GM19240 (cell line): ENCODE data around the gene SDK1.

ENCODE experiments used
- DNase-seq: peaks from one replicate; pipeline ENCODE4 v3.0.0; 2011; ENCODE audit warnings: low spot score; ENCODE audit not compliant: insufficient read length

The SDK1 gene

GRCh38 chr7:4169455-4169854 is 868.4 kb downstream of the SDK1 start:
- DNase-seq = no peak

GRCh38 chr7:4170997-4171786 is 870.1 kb downstream of the SDK1 start:
- DNase-seq = no peak

GRCh38 chr7:4172883-4173282 is 871.8 kb downstream of the SDK1 start:
- DNase-seq = no peak

- DNase-seq = no peak
Measured at GRCh38 chr7:4173615-4174014, 872.6 kb downstream of the SDK1 start.

GRCh38 chr7:4174016-4174415 is 873.0 kb downstream of the SDK1 start:
- DNase-seq = no peak

- DNase-seq = no peak
Measured at GRCh38 chr7:4174451-4174850, 873.4 kb downstream of the SDK1 start.

- no peak for DNase-seq
Measured at GRCh38 chr7:4174884-4175283, 873.8 kb downstream of the SDK1 start.

GRCh38 chr7:4175346-4175973 is 874.4 kb downstream of the SDK1 start:
- no peak for DNase-seq

GRCh38 chr7:4177001-4177400 is 875.9 kb downstream of the SDK1 start:
- DNase-seq = no peak

GRCh38 chr7:4178416-4178815 is 877.4 kb downstream of the SDK1 start:
- DNase-seq = no peak

- no peak for DNase-seq
Measured at GRCh38 chr7:4178916-4179687, 878.0 kb downstream of the SDK1 start.

GRCh38 chr7:4179688-4180380 is 878.8 kb downstream of the SDK1 start:
- DNase-seq = no peak

GRCh38 chr7:4181446-4181845 is 880.4 kb downstream of the SDK1 start:
- no peak for DNase-seq

- no peak for DNase-seq
Measured at GRCh38 chr7:4182605-4183300, 881.7 kb downstream of the SDK1 start.

- no peak for DNase-seq
Measured at GRCh38 chr7:4184653-4185052, 883.6 kb downstream of the SDK1 start.

- DNase-seq = no peak
Measured at GRCh38 chr7:4185136-4185535, 884.1 kb downstream of the SDK1 start.

GRCh38 chr7:4185721-4186512 is 884.9 kb downstream of the SDK1 start:
- no peak for DNase-seq

GRCh38 chr7:4186513-4186780 is 885.4 kb downstream of the SDK1 start:
- DNase-seq = no peak

- no peak for DNase-seq
Measured at GRCh38 chr7:4188651-4189050, 887.6 kb downstream of the SDK1 start.

GRCh38 chr7:4189131-4189570 is 888.1 kb downstream of the SDK1 start:
- DNase-seq = no peak
